ENCODE results near the gene CFAP74. TPM values are rescaled to one million over a fixed set of nuclear protein-coding genes. Genes with fewer than 3 reads are reported as not detected.

Gene CFAP74
- total and polyA plus RNA-seq, 9 of the 15 experiments (the other 6 are each of a cell fraction or from before 2014, with no cell fraction given): 0.03 to 0.15 (median 0.05) TPM; not detected in 6

DNA sequence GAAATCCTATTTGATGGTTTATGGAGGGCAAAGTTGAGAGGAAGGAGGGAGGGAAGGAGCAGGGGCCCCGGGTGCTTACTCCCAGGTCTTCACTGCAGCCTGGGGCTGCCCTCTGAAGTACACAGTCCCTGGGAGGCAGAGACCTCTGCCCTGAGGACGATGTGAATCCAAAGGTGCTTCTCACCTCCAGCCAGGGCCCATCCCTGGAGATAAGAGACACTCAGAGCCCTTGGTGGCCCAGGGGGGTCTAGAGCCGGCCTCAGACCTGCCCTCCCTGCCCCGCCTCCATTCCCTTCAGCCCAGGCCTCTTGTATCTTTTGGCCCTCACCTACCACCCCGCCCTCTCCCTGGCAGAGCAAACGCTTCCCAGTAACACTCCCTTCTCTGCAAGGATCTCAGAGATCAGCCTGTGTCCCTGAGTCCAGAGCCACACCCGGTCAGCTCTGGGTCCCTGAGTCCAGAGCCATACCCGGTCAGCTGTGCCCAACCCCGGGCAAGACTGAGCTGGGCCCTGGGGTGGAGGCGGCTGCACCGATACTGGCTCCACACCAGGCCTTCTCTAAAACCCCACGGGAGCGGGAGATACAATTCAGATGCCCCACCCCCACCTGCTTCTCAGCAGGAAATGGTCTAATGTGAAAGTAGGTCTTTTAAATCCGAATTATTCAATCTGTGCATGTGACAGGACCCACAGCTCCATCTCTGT is 109.1 kb downstream of the CFAP74 start:
- no TSS peak for BruUV-seq (replicated peaks)
- intact Hi-C loops (cut with micrococcal nuclease): no loop called here
- ChIA-PET POLR2A (interaction anchor here (0.7 to 1.5 kb wide), 4 partner anchors 11 to 276 kb away, joined by 3 to 9 read pairs (median 3); no protein-coding TSS in a partner anchor), CTCF (ENCODE audit: low intra/inter-chr PET ratio) (no interaction called here)
- Histone ChIP-seq H2AFZ (ENCODE audit: low read depth, low read length) (no peak overlapping the region), H4K20me1 (replicated peaks; ENCODE audit: control insufficient read depth, insufficient read depth, low read length) (no peaks in the 10 kb centered on the region), H3K27ac (ENCODE audit: extremely low read depth, low read depth, low read length) (no peak overlapping the region), H3K9ac (ENCODE audit: insufficient read depth in 1 of 2, low read depth in 2 of 2, low read length in 2 of 2) (peak overlapping the region in 1 of 2 experiments; percentile 49; a peak in 1 of 4 replicates), H3K36me3 (ENCODE audit: control insufficient read depth, insufficient read depth, low read length) (peaks cover 3% of the 10 kb centered on the region; the same call in 1 of the 3 replicates), H3K9me1 (ENCODE audit: control insufficient read depth, insufficient read depth, low read length) (peaks cover 3% of the 10 kb centered on the region), H3K4me3 (no peak overlapping the region), H3K4me2 (ENCODE audit: insufficient read depth, low read length) (no peak overlapping the region), H3K79me2 (ENCODE audit: control insufficient read depth, insufficient read depth, low read length) (peaks cover 21% of the 10 kb centered on the region), H3K27me3 (ENCODE audit: control insufficient read depth in 2 of 2, insufficient read depth in 2 of 2, low read length in 2 of 2) (peaks cover 0 to 14% of the 10 kb centered on the region in 2 experiments; a peak in 3 of 5 replicates), H3K9me3 (replicated peaks; ENCODE audit: control insufficient read depth, insufficient read depth, low read depth, low read length) (peaks cover 2% of the 10 kb centered on the region; the same call in 1 of the 2 replicates), H3K4me1 (replicated peaks in 1 of 2; ENCODE audit: control insufficient read depth in 2 of 2, insufficient read depth in 2 of 2, low read length in 2 of 2) (peaks cover 17 to 60% of the 10 kb centered on the region in 2 experiments; a peak in 4 of 5 replicates)
- WGBS (ENCODE audit: insufficient coverage, low coverage, missing lambda C conversion rate): 8% methylated on average over 14 of the region's 14 CpGs
- in situ Hi-C loops (cut with MboI): no loop called here
- no peak for FAIRE-seq
- DNase-seq (ENCODE audit: extremely low read depth in 1 of 4, low spot score in 3 of 4): no peak
- no peak for ATAC-seq
- no peak for TF ChIP-seq IFI16 (CRISPR knock-in tag; IDR thresholded peaks at IDR 0.05)
- TF ChIP-seq MCM3 (IDR thresholded peaks at IDR 0.05): no peak
- TF ChIP-seq SLC30A9 (CRISPR knock-in tag; IDR thresholded peaks at IDR 0.05): no peak
- 0 out of 2 replicates have a peak, but pooled peaks have one; percentile 9 for TF ChIP-seq TFAP4 (CRISPR knock-in tag; IDR thresholded peaks at IDR 0.05; ENCODE audit: borderline replicate concordance)
- TF ChIP-seq KDM5B (IDR thresholded peaks at IDR 0.05; ENCODE audit: insufficient replicate concordance, low read depth, low read length): peak; percentile 49
- no peak for TF ChIP-seq RCOR1 (IDR thresholded peaks at IDR 0.05; ENCODE audit: borderline replicate concordance in 1 of 2, low read depth in 2 of 2, low read length in 2 of 2)
- no peak for TF ChIP-seq HIVEP1 (CRISPR knock-in tag; IDR thresholded peaks at IDR 0.05)
- no peak for TF ChIP-seq CEBPB (tag; IDR thresholded peaks at IDR 0.05)
- TF ChIP-seq ZSCAN29 (IDR thresholded peaks at IDR 0.05): peak; percentile 43; the same call in 1 of the 2 replicates
- no peak for TF ChIP-seq PHF20 (IDR thresholded peaks at IDR 0.05; ENCODE audit: partially characterized antibody)
- no peak for TF ChIP-seq NR2C2 (CRISPR knock-in tag; IDR thresholded peaks at IDR 0.05)
- no peak for TF ChIP-seq NR2C2 (tag; IDR thresholded peaks at IDR 0.05)
- no peak for TF ChIP-seq DDX20 (tag; IDR thresholded peaks at IDR 0.05; ENCODE audit: low read depth)
- no peak for TF ChIP-seq ETS2 (tag; IDR thresholded peaks at IDR 0.05; ENCODE audit: borderline replicate concordance, poor library complexity, severe bottlenecking)
- TF ChIP-seq ZKSCAN8 (CRISPR knock-in tag; IDR thresholded peaks at IDR 0.05): no peak
- TF ChIP-seq MNT (conservative IDR thresholded peaks at IDR 0.05): no peak
